Left lung (tissue), 8 donors: ENCODE measurements around the gene CPA2. TPM values are rescaled to one million over a fixed set of nuclear protein-coding genes. Genes with fewer than 3 reads are reported as not detected.

ENCODE experiments used
- polyA plus RNA-seq, 6 donors: library from polyadenylated mRNA; unstranded; fragments of 120-200 nt; gene quantifications; one replicate each; pipeline ENCODE4 v1.2.1, GENCODE V29; 2013; ENCODE audit not compliant: insufficient read length in 6 of 6
- total RNA-seq, 2 donors: library from RNA; stranded (reverse); fragmentation: NEBNext Ultra II Directional; extraction: Animal tissue kit (Norgen Biotek cat#: 25700); gene quantifications; one replicate each; pipeline ENCODE4 v1.2.1, GENCODE V29; 2021
- donor health status: DM: no; HTN: yes; CAD: no.
- donor health status: DM: no; HTN: no; CAD: no.

Gene CPA2
- total and polyA plus RNA-seq, 8 donors, result 0.20 to 0.57 (median 0.33) TPM; not detected in 2

Other genes starting within 250 kb of the CPA2 start
- 10 to 100 TPM; 10.9 to 13.7 TPM for gene ZC3HC1, start 215.5 kb upstream of the CPA2 start, total RNA-seq
- 10 to 100 TPM; 24.6 to 26.5 (median 25.7) TPM for gene ZC3HC1, start 215.5 kb upstream of the CPA2 start, polyA plus RNA-seq
- 10 to 100 TPM; 33.3 to 36.3 TPM for gene KLHDC10, start 196.3 kb upstream of the CPA2 start, total RNA-seq
- 10 to 100 TPM; 35.7 to 39.7 (median 38.5) TPM for gene KLHDC10, start 196.3 kb upstream of the CPA2 start, polyA plus RNA-seq
- gene TMEM209, start 61.5 kb upstream of the CPA2 start, total RNA-seq, result 10 to 100 TPM; 19.7 to 23.5 TPM
- gene TMEM209, start 61.5 kb upstream of the CPA2 start, polyA plus RNA-seq, result 10 to 100 TPM; 18.8 to 21.5 (median 20.3) TPM
- not detected for gene SSMEM1, start 59.0 kb upstream of the CPA2 start, total RNA-seq
- gene SSMEM1, start 59.0 kb upstream of the CPA2 start, polyA plus RNA-seq, result under 1 TPM in 1 of 6 donors, not detected in 5; 0.18 TPM
- gene CPA4, start 26.3 kb downstream of the CPA2 start, total RNA-seq, result 1 to 10 TPM in 1 of 2 donors, under 1 TPM in 1; 0.20 to 1.5 TPM
- under 1 TPM; 0.39 to 0.68 (median 0.56) TPM for gene CPA4, start 26.3 kb downstream of the CPA2 start, polyA plus RNA-seq
- gene CPA5, start 78.0 kb downstream of the CPA2 start, total RNA-seq, result not detected
- gene CPA5, start 78.0 kb downstream of the CPA2 start, polyA plus RNA-seq, result under 1 TPM; 0.13 to 0.96 (median 0.65) TPM
- gene CPA1, start 113.6 kb downstream of the CPA2 start, total RNA-seq, result under 1 TPM in 1 of 2 donors, not detected in 1; 0.34 TPM
- 1 to 10 TPM in 3 of 6 donors, under 1 TPM in 3; 0.57 to 1.5 (median 1.0) TPM for gene CPA1, start 113.6 kb downstream of the CPA2 start, polyA plus RNA-seq
- 10 to 100 TPM; 12.4 to 16.0 TPM for gene CEP41, start 174.2 kb downstream of the CPA2 start, total RNA-seq
- 10 to 100 TPM; 28.2 to 34.2 (median 30.0) TPM for gene CEP41, start 174.2 kb downstream of the CPA2 start, polyA plus RNA-seq
- 100 to 1,000 TPM; 101 to 104 TPM for gene MEST, start 225.2 kb downstream of the CPA2 start, total RNA-seq
- 100 to 1,000 TPM; 359 to 451 (median 410) TPM for gene MEST, start 225.2 kb downstream of the CPA2 start, polyA plus RNA-seq